Liver (tissue), 3 donors: Measurements from ENCODE around the gene CLASP2.

Experiments
- EGR1 ChIP-seq, 2 donors: IDR thresholded peaks; 2 replicates each; pipeline ENCODE4 v1.6.1; 2016 to 2018; ENCODE audit warnings: antibody characterized with exemption in 2 of 2, low read depth in 2 of 2
- YY1 ChIP-seq: IDR thresholded peaks from 2 replicates; pipeline ENCODE4 v1.6.1; 2016; ENCODE audit warnings: antibody characterized with exemption, mild to moderate bottlenecking
- TF ChIP-seq, protein P1 (sequence below): IDR thresholded peaks from 2 replicates; pipeline ENCODE4 v1.6.1; 2016; ENCODE audit warnings: antibody characterized with exemption, mild to moderate bottlenecking
- TF ChIP-seq, protein P2 (sequence below): fragments of 150-350 bp; IDR thresholded peaks from 2 replicates; pipeline ENCODE4 v1.5.1; 2017; ENCODE audit warnings: improper control_type of control experiment, low read depth, low read length; ENCODE audit not compliant: missing input control
- donor health status: healthy.
- donor health status: healthy.

DNA sequence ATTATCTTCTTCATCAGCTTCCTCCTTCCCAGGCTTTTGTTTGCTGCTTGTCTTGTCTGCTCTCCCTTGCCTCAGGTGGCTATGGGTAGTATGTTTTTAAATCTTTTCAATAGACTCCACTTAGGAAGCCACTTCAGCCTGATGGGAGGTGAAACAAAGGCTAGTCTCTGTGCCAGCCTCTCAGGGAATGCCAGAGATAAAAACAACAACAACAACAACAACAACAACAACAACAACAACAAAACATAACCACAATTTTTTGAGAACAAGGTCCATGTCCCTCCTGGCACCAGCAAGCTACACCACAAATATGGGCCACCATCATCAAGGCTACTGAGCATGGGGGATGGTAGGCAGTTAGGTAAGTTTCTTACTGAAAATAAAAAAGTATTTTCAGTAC, 213.0 kb downstream of the CLASP2 start:
- TF ChIP-seq, protein P1, sequence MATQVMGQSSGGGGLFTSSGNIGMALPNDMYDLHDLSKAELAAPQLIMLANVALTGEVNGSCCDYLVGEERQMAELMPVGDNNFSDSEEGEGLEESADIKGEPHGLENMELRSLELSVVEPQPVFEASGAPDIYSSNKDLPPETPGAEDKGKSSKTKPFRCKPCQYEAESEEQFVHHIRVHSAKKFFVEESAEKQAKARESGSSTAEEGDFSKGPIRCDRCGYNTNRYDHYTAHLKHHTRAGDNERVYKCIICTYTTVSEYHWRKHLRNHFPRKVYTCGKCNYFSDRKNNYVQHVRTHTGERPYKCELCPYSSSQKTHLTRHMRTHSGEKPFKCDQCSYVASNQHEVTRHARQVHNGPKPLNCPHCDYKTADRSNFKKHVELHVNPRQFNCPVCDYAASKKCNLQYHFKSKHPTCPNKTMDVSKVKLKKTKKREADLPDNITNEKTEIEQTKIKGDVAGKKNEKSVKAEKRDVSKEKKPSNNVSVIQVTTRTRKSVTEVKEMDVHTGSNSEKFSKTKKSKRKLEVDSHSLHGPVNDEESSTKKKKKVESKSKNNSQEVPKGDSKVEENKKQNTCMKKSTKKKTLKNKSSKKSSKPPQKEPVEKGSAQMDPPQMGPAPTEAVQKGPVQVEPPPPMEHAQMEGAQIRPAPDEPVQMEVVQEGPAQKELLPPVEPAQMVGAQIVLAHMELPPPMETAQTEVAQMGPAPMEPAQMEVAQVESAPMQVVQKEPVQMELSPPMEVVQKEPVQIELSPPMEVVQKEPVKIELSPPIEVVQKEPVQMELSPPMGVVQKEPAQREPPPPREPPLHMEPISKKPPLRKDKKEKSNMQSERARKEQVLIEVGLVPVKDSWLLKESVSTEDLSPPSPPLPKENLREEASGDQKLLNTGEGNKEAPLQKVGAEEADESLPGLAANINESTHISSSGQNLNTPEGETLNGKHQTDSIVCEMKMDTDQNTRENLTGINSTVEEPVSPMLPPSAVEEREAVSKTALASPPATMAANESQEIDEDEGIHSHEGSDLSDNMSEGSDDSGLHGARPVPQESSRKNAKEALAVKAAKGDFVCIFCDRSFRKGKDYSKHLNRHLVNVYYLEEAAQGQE = no peak
- TF ChIP-seq, protein P2, sequence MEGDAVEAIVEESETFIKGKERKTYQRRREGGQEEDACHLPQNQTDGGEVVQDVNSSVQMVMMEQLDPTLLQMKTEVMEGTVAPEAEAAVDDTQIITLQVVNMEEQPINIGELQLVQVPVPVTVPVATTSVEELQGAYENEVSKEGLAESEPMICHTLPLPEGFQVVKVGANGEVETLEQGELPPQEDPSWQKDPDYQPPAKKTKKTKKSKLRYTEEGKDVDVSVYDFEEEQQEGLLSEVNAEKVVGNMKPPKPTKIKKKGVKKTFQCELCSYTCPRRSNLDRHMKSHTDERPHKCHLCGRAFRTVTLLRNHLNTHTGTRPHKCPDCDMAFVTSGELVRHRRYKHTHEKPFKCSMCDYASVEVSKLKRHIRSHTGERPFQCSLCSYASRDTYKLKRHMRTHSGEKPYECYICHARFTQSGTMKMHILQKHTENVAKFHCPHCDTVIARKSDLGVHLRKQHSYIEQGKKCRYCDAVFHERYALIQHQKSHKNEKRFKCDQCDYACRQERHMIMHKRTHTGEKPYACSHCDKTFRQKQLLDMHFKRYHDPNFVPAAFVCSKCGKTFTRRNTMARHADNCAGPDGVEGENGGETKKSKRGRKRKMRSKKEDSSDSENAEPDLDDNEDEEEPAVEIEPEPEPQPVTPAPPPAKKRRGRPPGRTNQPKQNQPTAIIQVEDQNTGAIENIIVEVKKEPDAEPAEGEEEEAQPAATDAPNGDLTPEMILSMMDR = no peak
- no peak for TF ChIP-seq YY1
- no peak for TF ChIP-seq EGR1 (IDR thresholded peaks at IDR 0.05; ENCODE audit: low read depth in 2 of 2)
